DOHH2 (cell line): Measurements from ENCODE around the gene CASP2.

Source experiments
- EZH2phosphoT487 ChIP-seq: fragments of 200-600 bp; sonication (generic); IDR thresholded peaks from 2 replicates; pipeline ENCODE4 v1.6.1; 2017; ENCODE audit warnings: borderline replicate concordance, mild to moderate bottlenecking, antibody characterized with exemption, low read length, moderate library complexity, mixed read lengths
- TF ChIP-seq, protein P1 (sequence below): fragments of 200-600 bp; sonication (generic); IDR thresholded peaks from one replicate; pipeline ENCODE4 v1.5.1; 2014; ENCODE audit warnings: antibody characterized with exemption, mild to moderate bottlenecking, low read depth, low read length; ENCODE audit not compliant: poor library complexity, severe bottlenecking

GRCh38 chr7:143250822-143251221 is 37.3 kb upstream of the CASP2 start:
- TF ChIP-seq, protein P1, sequence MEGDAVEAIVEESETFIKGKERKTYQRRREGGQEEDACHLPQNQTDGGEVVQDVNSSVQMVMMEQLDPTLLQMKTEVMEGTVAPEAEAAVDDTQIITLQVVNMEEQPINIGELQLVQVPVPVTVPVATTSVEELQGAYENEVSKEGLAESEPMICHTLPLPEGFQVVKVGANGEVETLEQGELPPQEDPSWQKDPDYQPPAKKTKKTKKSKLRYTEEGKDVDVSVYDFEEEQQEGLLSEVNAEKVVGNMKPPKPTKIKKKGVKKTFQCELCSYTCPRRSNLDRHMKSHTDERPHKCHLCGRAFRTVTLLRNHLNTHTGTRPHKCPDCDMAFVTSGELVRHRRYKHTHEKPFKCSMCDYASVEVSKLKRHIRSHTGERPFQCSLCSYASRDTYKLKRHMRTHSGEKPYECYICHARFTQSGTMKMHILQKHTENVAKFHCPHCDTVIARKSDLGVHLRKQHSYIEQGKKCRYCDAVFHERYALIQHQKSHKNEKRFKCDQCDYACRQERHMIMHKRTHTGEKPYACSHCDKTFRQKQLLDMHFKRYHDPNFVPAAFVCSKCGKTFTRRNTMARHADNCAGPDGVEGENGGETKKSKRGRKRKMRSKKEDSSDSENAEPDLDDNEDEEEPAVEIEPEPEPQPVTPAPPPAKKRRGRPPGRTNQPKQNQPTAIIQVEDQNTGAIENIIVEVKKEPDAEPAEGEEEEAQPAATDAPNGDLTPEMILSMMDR = no peak
- no peak for TF ChIP-seq EZH2phosphoT487
